Testis (tissue), 5 donors: Measurements from ENCODE around the gene GALE. TPM values are rescaled to one million over a fixed set of nuclear protein-coding genes. Genes with fewer than 3 reads are reported as not detected.
"Not testable (repeated sequence)": the region's sequence is repeated elsewhere in the genome, so short reads cannot be mapped to it uniquely, and the experiment has no call there.

Source experiments
- DNase-seq: peaks from one replicate; pipeline ENCODE4 v3.0.0-alpha.2; 2019
- H3K27ac ChIP-seq, 2 donors: fragments of 200-600 bp; sonication (generic); one replicate each; pipeline ENCODE4 v1.5.1; 2019
- H3K27me3 ChIP-seq: fragments of 200-600 bp; sonication (generic); one replicate; pipeline ENCODE4 v1.5.1; 2019
- H3K36me3 ChIP-seq: fragments of 200-600 bp; sonication (generic); one replicate; pipeline ENCODE4 v1.5.1; 2017; ENCODE audit warnings: low read depth; ENCODE audit errors: missing control alignments
- H3K4me1 ChIP-seq: fragments of 200-600 bp; sonication (generic); one replicate; pipeline ENCODE4 v1.5.1; 2019
- H3K4me3 ChIP-seq, 2 donors: fragments of 200-600 bp; sonication (generic); one replicate each; pipeline ENCODE4 v1.5.1; 2017 to 2019
- H3K9me3 ChIP-seq: fragments of 200-600 bp; sonication (generic); one replicate; pipeline ENCODE4 v1.5.1; 2017
- POLR2A ChIP-seq: fragments of 450-650 bp; IDR thresholded peaks from one replicate; pipeline ENCODE4 v1.6.1; 2017; ENCODE audit warnings: antibody characterized with exemption, mild to moderate bottlenecking, moderate library complexity
- WGBS, 2 donors: methylation state at CpG; one replicate each; pipeline ENCODE4 v1.1.5; 2018; 5-methylcytosine and 5-hydroxymethylcytosine counted together
- intact Hi-C: fragments of 100-400 bp; cut with DNase I; formaldehyde crosslinking; loops from one replicate; pipeline ENCODE4 v1.15.1; 2023; ENCODE audit warnings: low total_unique reads
- long read RNA-seq, 2 donors: transcript quantifications; one replicate each; lab custom pipeline, GENCODE V29; 2026
- polyA plus RNA-seq: library from polyadenylated mRNA; stranded (reverse); fragments of 350-450 nt; fragmentation: Illumina TruSeq; extraction: RNeasy Lipid Tissue Mini Kit (QIAGEN cat#74804); gene quantifications from one replicate; pipeline ENCODE4 v1.2.3, GENCODE V29; 2014; ENCODE audit warnings: low read depth, low replicate concordance; ENCODE audit not compliant: insufficient read depth
- total RNA-seq, 2 donors: library from RNA; depleted of rRNA; stranded (reverse); fragments of >200 nt; gene quantifications; one replicate each; pipeline ENCODE4 v1.2.3, GENCODE V29; 2016
- TF ChIP-seq, protein P1 (sequence below), 3 experiments: fragments of 450-650 bp in 2 of 3; fragments of 200-600 bp in 1 of 3; sonication (generic) in 1 of 3; IDR thresholded peaks; one replicate each; pipeline ENCODE4 v1.5.1; 2016 to 2019; ENCODE audit warnings: antibody characterized with exemption in 3 of 3, mild to moderate bottlenecking in 2 of 3, moderate library complexity in 1 of 3

Gene GALE
- total RNA-seq, result 10 to 100 TPM; 23.2 to 26.1 TPM
- polyA plus RNA-seq, result 18.7 TPM
- long read RNA-seq, donor 1, transcript GALE-216 (12 exons, 1,566 nt), result major isoform, 7 of 10 reads
- long read RNA-seq, donor 1, partial matches to known transcripts, result 0 of 10 reads
- long read RNA-seq, donor 1, other reads (novel, unspliced or antisense), result 0 of 10 reads
- long read RNA-seq, donor 2, partial matches to known transcripts, result 0 of 4 reads
- long read RNA-seq, donor 2, other reads (novel, unspliced or antisense), result 0 of 4 reads

DNA sequence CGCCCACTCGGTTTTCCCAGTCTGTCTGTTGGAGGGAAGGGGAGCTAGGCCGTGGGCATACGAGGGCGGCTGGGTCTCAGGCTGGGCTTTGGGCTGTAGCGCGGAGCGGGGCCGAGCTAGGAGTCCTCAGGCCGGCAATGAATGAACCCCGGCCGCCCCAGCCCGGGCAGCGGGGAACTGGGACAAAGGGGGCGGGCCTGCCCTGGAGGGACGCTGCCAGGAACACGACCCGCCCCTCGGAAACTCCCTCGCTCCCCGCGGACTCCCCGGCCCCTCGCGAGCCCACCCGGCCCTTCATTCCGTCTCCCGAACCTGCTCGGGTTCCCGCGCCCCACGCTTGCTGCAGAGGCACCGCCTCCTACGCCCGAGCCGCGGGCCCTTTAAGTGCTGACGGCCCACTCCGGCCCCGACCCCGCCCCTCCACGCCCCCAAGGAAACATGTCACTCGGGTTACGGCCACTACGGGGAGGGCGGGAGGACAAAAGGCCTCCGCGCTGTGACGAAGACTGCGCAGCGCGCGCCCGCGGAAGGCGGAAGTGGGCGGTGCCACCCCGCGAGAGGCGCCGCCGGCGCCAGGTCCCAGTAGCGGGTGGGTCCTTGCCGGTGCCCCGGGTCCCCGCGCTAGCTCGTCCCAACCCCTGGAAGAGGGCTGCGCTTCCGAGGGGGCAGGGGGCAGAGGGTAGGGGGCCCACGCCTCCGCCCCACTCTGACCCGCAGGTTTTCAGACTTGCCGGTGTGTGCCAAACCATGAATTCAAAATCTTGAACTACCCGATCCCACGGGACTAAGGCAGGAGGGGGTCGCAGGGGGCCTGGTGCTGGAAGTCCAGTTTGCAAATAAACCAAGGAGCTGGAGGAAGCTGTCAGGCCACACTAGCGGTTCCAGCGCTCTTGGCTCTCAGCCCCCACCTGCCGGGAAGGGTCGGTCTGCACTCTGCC, at the start of gene GALE:
Gene GALE, minus strand, starts transcription at position 355 of the 938 bp plus-strand sequence. CDS start 1,747 bp downstream, outside the sequence.
- peak within 1 kb of the TSS; percentile 85 for H3K27ac ChIP-seq
- no peaks in the 10 kb centered on the region for H3K27me3 ChIP-seq
- H3K4me3 ChIP-seq, result peak within 1 kb of the TSS; percentile 71 to 86
- H3K4me1 ChIP-seq, result peaks cover 22% of the 10 kb centered on the region
- no peaks in the 10 kb centered on the region for H3K9me3 ChIP-seq
- intact Hi-C loops, result no loop called here
- no peaks in the 10 kb centered on the region for H3K36me3 ChIP-seq
- no peak for TF ChIP-seq POLR2A
- TF ChIP-seq, protein P1, sequence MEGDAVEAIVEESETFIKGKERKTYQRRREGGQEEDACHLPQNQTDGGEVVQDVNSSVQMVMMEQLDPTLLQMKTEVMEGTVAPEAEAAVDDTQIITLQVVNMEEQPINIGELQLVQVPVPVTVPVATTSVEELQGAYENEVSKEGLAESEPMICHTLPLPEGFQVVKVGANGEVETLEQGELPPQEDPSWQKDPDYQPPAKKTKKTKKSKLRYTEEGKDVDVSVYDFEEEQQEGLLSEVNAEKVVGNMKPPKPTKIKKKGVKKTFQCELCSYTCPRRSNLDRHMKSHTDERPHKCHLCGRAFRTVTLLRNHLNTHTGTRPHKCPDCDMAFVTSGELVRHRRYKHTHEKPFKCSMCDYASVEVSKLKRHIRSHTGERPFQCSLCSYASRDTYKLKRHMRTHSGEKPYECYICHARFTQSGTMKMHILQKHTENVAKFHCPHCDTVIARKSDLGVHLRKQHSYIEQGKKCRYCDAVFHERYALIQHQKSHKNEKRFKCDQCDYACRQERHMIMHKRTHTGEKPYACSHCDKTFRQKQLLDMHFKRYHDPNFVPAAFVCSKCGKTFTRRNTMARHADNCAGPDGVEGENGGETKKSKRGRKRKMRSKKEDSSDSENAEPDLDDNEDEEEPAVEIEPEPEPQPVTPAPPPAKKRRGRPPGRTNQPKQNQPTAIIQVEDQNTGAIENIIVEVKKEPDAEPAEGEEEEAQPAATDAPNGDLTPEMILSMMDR (IDR thresholded peaks at IDR 0.05), result peak in 1 of 3 experiments; percentile 37
- 0 to 1% methylated on average over 6 to 66 of the region's 82 CpGs for WGBS, 2 donors
- peak; percentile 97 for DNase-seq

DNA sequence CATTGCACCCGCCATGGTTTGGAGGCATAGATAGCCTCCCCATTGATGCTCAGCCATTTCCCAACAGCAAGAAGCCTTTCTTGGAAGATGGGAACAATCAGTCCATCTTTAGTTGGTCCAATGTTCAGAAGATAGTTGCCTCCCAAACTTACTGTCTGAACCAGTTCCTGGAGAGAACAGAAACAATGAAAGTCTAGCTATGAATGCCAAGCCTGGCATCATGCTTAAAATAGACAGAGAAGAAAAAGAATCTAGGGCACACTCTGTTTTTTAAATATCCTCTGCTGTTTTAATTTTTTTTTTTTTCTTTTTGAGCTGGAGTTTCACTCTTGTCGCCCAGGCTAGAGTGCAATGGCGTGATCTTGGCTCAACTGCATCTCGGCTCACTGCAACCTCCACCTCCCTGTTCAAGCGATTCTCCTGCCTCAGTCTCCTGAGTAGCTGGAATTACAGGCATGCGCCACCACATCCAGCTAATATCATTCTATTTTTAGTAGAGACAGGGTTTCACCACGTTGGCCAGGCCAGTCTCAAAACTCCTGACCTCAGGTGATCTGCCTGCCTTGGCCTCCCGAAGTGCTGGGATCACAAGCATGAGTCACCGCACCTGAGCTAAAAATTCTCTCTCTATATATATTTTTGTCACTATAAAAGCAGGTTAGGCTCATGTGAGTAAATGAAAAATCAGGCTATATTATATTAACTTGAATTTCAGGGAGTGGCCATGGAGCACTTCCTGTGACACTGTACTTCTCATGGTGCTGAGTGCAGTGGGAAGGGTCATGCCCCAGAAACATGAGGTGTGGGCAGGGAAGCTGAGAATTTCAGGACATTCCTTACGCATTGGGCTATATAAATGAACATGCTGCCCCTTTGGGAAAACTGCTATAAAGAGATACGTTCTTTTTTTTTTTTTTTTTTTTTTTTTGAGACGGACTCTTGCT, 48.4 kb upstream of the GALE start:
- no peaks in the 10 kb centered on the region for H3K4me1 ChIP-seq
- DNase-seq, result no peak
- no peak overlapping the region for H3K4me3 ChIP-seq
- no peaks in the 10 kb centered on the region for H3K36me3 ChIP-seq
- no peak overlapping the region for H3K27ac ChIP-seq
- H3K27me3 ChIP-seq, result no peaks in the 10 kb centered on the region
- no peaks in the 10 kb centered on the region for H3K9me3 ChIP-seq
- WGBS, 2 donors, result 91 to 92% methylated on average over 12 of the region's 12 CpGs
- no peak for TF ChIP-seq POLR2A
- intact Hi-C loops, result no loop called here

DNA sequence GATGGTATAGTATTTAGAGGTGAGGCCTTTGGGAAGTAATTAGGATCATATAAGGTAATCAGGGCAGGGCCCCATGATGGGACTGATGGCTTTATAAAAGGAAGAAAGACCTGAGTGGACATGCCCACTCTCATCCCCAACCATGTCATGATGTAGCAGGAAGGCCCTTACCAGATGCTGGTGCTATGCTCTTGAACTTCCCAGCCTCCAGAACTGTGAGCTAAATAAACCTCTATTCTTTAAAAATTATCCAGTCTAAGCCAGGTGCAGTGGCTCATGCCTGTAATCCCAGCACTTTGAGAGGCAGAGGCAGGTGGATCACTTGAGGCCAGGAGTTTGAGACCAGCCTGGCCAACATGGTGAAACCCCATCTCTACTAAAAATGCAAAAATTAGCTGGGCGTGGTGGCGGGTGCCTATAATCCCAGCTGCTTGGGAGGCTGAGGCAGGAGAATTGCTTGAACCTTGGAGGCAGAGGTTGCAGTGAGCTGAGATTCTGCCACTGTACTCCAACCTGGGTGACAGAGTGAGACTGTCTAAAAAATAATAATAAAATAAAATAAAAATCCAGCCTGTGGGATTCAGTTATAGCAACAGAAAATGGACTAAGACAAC, 47.0 kb upstream of the GALE start:
- H3K36me3 ChIP-seq, intact Hi-C loops: not testable (repeated sequence)
- WGBS, 2 donors, result 94 to 100% methylated on average over 2 of the region's 2 CpGs

DNA sequence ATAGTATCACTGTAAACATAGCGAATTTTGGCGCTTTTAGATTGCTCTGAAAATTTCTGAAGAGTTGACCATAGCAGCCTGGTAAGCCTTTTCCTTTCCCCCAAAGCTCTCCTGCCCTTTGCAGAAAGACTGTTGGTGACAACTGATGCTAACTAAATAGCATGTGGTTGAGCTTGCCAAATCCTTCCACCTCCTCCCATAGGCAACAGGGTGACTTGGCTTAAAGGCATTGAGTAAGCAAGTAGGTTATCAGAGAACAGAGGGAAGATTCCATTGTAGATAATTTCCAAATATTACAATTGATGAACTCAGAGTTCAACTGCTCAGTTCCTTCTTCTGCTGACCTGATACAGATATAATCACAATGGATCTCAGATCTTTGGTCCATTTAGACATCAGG, 44.6 kb upstream of the GALE start:
- no peak overlapping the region for H3K27ac ChIP-seq
- H3K4me3 ChIP-seq, result no peak overlapping the region
- TF ChIP-seq POLR2A, result no peak
- TF ChIP-seq, protein P1 (IDR thresholded peaks at IDR 0.05), result no peak
- 97 to 99% methylated on average over 2 of the region's 2 CpGs for WGBS, 2 donors
- no peaks in the 10 kb centered on the region for H3K4me1 ChIP-seq
- DNase-seq, result no peak
- H3K9me3 ChIP-seq, result no peaks in the 10 kb centered on the region
- H3K36me3 ChIP-seq, result no peaks in the 10 kb centered on the region
- no peaks in the 10 kb centered on the region for H3K27me3 ChIP-seq
- intact Hi-C loops, result no loop called here

More for the DNA sequence above, 47.0 kb upstream of the GALE start:
- not testable (repeated sequence) for H3K27ac ChIP-seq, H3K9me3 ChIP-seq, DNase-seq, H3K27me3 ChIP-seq, H3K4me3 ChIP-seq, H3K4me1 ChIP-seq

DNA sequence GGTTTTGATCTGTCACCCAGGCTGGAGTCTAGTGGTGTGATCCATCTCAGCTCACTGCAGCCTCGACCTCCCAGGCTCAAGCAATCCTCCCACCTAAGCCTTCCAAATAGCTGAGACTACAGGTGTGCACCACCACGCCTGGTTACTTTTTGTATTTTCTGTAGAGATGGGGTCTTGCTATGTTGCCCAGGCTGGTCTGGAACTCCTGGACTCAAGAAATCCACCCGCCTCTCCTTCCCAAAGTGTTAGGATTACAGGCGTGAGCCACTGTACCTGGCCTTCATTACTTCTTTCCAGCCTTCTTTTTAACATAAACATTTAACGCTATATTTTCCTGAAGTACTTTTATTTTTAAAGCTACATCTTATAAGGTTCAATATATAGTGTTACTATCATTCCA, 43.1 kb upstream of the GALE start:
- Histone ChIP-seq H3K4me1 (no peaks in the 10 kb centered on the region), H3K4me3 (no peak overlapping the region), H3K27ac (no peak overlapping the region), H3K36me3 (no peaks in the 10 kb centered on the region), H3K9me3 (no peaks in the 10 kb centered on the region), H3K27me3 (no peaks in the 10 kb centered on the region)
- intact Hi-C loops, result no loop called here
- DNase-seq, result no peak
- TF ChIP-seq POLR2A, result no peak
- TF ChIP-seq, protein P1 (IDR thresholded peaks at IDR 0.05), result no peak
- WGBS, 2 donors, result 89 to 93% methylated on average over 5 of the region's 5 CpGs
